CD4-positive, alpha-beta T cell treated with Interleukin-2 at 100 ng/mL for 4 hours (primary cell): ENCODE results near the gene TCF4.

Experiments
- DNase-seq: peaks from one replicate; pipeline ENCODE4 v3.0.0-alpha.2; 2020; ENCODE audit warnings: low spot score

Gene TCF4

GRCh38 chr18:55407191-55407590, 180.8 kb downstream of the TCF4 start:
- DNase-seq = no peak

- no peak for DNase-seq
Observed at GRCh38 chr18:55406451-55406991, 181.5 kb downstream of the TCF4 start.

GRCh38 chr18:55405893-55406406, 182.0 kb downstream of the TCF4 start:
- DNase-seq = no peak

- DNase-seq = no peak
Observed at GRCh38 chr18:55405475-55405874, 182.5 kb downstream of the TCF4 start.

GRCh38 chr18:55404832-55405465, 183.0 kb downstream of the TCF4 start:
- no peak for DNase-seq

GRCh38 chr18:55404136-55404830, 183.7 kb downstream of the TCF4 start:
- no peak for DNase-seq

- no peak for DNase-seq
Observed at GRCh38 chr18:55403421-55403949, 184.5 kb downstream of the TCF4 start.

GRCh38 chr18:55402731-55403405, 185.1 kb downstream of the TCF4 start:
- DNase-seq = no peak

- no peak for DNase-seq
Observed at GRCh38 chr18:55401638-55402191, 186.3 kb downstream of the TCF4 start.

GRCh38 chr18:55400590-55401541, 187.1 kb downstream of the TCF4 start:
- DNase-seq = no peak

- no peak for DNase-seq
Observed at GRCh38 chr18:55400081-55400480, 187.9 kb downstream of the TCF4 start.

- DNase-seq = no peak
Observed at GRCh38 chr18:55398858-55399257, 189.1 kb downstream of the TCF4 start.

GRCh38 chr18:55396979-55397378, 191.0 kb downstream of the TCF4 start:
- DNase-seq = no peak

GRCh38 chr18:55396267-55396905, 191.6 kb downstream of the TCF4 start:
- no peak for DNase-seq

- no peak for DNase-seq
Observed at GRCh38 chr18:55395799-55396198, 192.2 kb downstream of the TCF4 start.

GRCh38 chr18:55390898-55391297, 197.1 kb downstream of the TCF4 start:
- DNase-seq = no peak

GRCh38 chr18:55387139-55387984, 200.6 kb downstream of the TCF4 start:
- DNase-seq = no peak

- DNase-seq = no peak
Observed at GRCh38 chr18:55386545-55386944, 201.4 kb downstream of the TCF4 start.

- DNase-seq = no peak
Observed at GRCh38 chr18:55385770-55386169, 202.2 kb downstream of the TCF4 start.
